ENCODE results near the gene AXL.
"Not testable (repeated sequence)": the region's sequence is repeated elsewhere in the genome, so short reads cannot be mapped to it uniquely, and the experiment has no call there.

Gene AXL

GRCh38 chr19:41229338-41229737, 10.3 kb downstream of the AXL start:
- intact Hi-C loops (cut with DNase I); DNase-seq: not testable (repeated sequence)

- DNase-seq, result no peak
- intact Hi-C loops (cut with DNase I), result no loop called here
These were observed 11.2 kb downstream of the AXL start for GRCh38 chr19:41230067-41230857.

GRCh38 chr19:41232686-41233085, 13.7 kb downstream of the AXL start:
- no peak for DNase-seq
- intact Hi-C loops (cut with DNase I), result no loop called here

- intact Hi-C loops (cut with DNase I), result no loop called here
- peak in 24 of 42 donors; percentile 16 to 67 (median 36) for DNase-seq
These were observed 14.8 kb downstream of the AXL start for GRCh38 chr19:41233748-41234240.

GRCh38 chr19:41234512-41235168, 15.6 kb downstream of the AXL start:
- DNase-seq, result no peak
- intact Hi-C loops (cut with DNase I), result no loop called here

GRCh38 chr19:41235480-41235879, 16.5 kb downstream of the AXL start:
- DNase-seq, result no peak
- intact Hi-C loops (cut with DNase I), result no loop called here

GRCh38 chr19:41238244-41238643, 19.2 kb downstream of the AXL start:
- peak in 10 of 42 donors; percentile 6 to 53 (median 25) for DNase-seq
- intact Hi-C loops (cut with DNase I), result no loop called here

- no peak for DNase-seq
- intact Hi-C loops (cut with DNase I), result no loop called here
These were observed 20.3 kb downstream of the AXL start for GRCh38 chr19:41239363-41239762.

GRCh38 chr19:41239961-41240574, 21.0 kb downstream of the AXL start:
- intact Hi-C loops (cut with DNase I), result no loop called here
- no peak for DNase-seq

GRCh38 chr19:41241859-41242258, 22.8 kb downstream of the AXL start:
- intact Hi-C loops (cut with DNase I), result no loop called here
- no peak for DNase-seq

GRCh38 chr19:41244117-41244516, 25.1 kb downstream of the AXL start:
- DNase-seq, result no peak
- intact Hi-C loops (cut with DNase I), result no loop called here

GRCh38 chr19:41245843-41246242, 26.8 kb downstream of the AXL start:
- no peak for DNase-seq

GRCh38 chr19:41248895-41249294, 29.9 kb downstream of the AXL start:
- intact Hi-C loops (cut with DNase I), result no loop called here
- no peak for DNase-seq

More at GRCh38 chr19:41245843-41246242, 26.8 kb downstream of the AXL start:
- intact Hi-C loops (cut with DNase I), result no loop called here

- intact Hi-C loops (cut with DNase I), result no loop called here
These were observed 30.8 kb downstream of the AXL start for GRCh38 chr19:41249707-41250423.

GRCh38 chr19:41253660-41254059, 34.6 kb downstream of the AXL start:
- no peak for DNase-seq
- intact Hi-C loops (cut with DNase I), result no loop called here

More at GRCh38 chr19:41249707-41250423, 30.8 kb downstream of the AXL start:
- no peak for DNase-seq

GRCh38 chr19:41255171-41255570, 36.1 kb downstream of the AXL start:
- no peak for DNase-seq
- intact Hi-C loops (cut with DNase I), result loop anchor here (5.0 kb wide), 1 partner anchor 48 kb away; no protein-coding TSS in a partner anchor

GRCh38 chr19:41261474-41262190, 42.6 kb downstream of the AXL start:
- peak in 1 of 42 donors; percentile 8 for DNase-seq
- intact Hi-C loops (cut with DNase I), result loop anchor here (10.0 kb wide), 1 partner anchor 173 kb away; the partner anchor contains the start of gene DMAC2

- peak in 41 of 42 donors; percentile 43 to 83 (median 71) for DNase-seq
- intact Hi-C loops (cut with DNase I), result loop anchor here (10.0 kb wide), 1 partner anchor 172 kb away; the partner anchor contains the start of gene DMAC2
These were observed 44.2 kb downstream of the AXL start for GRCh38 chr19:41263042-41263849.
